Endothelial cell of umbilical vein (primary cell): ENCODE data around the gene XAGE3.
"Not testable (repeated sequence)": the region's sequence is repeated elsewhere in the genome, so short reads cannot be mapped to it uniquely, and the experiment has no call there.

Source experiments
- CTCF ChIP-seq, 2 donors: IDR thresholded peaks; 1 replicate in 1 of 2; 2 replicates in 1 of 2; pipeline ENCODE4 v1.5.1; 2011; ENCODE audit warnings: low read length in 2 of 2, mild to moderate bottlenecking in 2 of 2, moderate library complexity in 2 of 2, control low read depth in 1 of 2, inconsistent platforms in 1 of 2, low read depth in 1 of 2; ENCODE audit not compliant: insufficient read depth in 1 of 2; ENCODE audit errors: extremely low read depth in 1 of 2
- EZH2 ChIP-seq: IDR thresholded peaks from 2 replicates; pipeline ENCODE4 v1.6.1; 2012; ENCODE audit warnings: borderline replicate concordance, low read depth, mild to moderate bottlenecking, moderate library complexity, low read length, inconsistent platforms; ENCODE audit not compliant: severe bottlenecking
- FOS ChIP-seq: IDR thresholded peaks from 2 replicates; pipeline ENCODE4 v1.6.1; 2011; ENCODE audit warnings: mild to moderate bottlenecking, low read length, moderate library complexity, borderline replicate concordance; ENCODE audit not compliant: insufficient read depth
- GATA2 ChIP-seq: IDR thresholded peaks from 2 replicates; pipeline ENCODE4 v1.7.0; 2011; ENCODE audit warnings: low read depth, mild to moderate bottlenecking, moderate library complexity, mixed read lengths, low read length; ENCODE audit not compliant: insufficient read length, insufficient read depth
- JUN ChIP-seq: IDR thresholded peaks from 2 replicates; pipeline ENCODE4 v1.6.1; 2011; ENCODE audit warnings: borderline replicate concordance, low read depth; ENCODE audit not compliant: insufficient read length, insufficient read depth
- MAX ChIP-seq: IDR thresholded peaks from 2 replicates; pipeline ENCODE4 v1.6.1; 2011; ENCODE audit not compliant: insufficient read depth, insufficient read length
- MYC ChIP-seq: IDR thresholded peaks from one replicate; pipeline ENCODE4 v1.6.1; 2011; ENCODE audit warnings: mild to moderate bottlenecking, low read depth, low read length
- POLR2A ChIP-seq: IDR thresholded peaks from 2 replicates; pipeline ENCODE4 v1.6.1; 2012; ENCODE audit warnings: low read depth, mild to moderate bottlenecking, control low read depth, low read length
- POLR2AphosphoS5 ChIP-seq: IDR thresholded peaks from 2 replicates; pipeline ENCODE4 v1.6.1; 2012; ENCODE audit warnings: low read depth, mild to moderate bottlenecking, control low read depth, low read length, moderate library complexity; ENCODE audit not compliant: insufficient read depth

GRCh38 chrX:52913681-52914080 is 45.8 kb upstream of the XAGE3 start:
- TF ChIP-seq CTCF (IDR thresholded peaks at IDR 0.05; ENCODE audit: extremely low read depth in 1 of 2, insufficient read depth in 1 of 2, low read depth in 1 of 2, low read length in 2 of 2); MAX; POLR2A; POLR2AphosphoS5; EZH2; MYC; FOS; JUN; GATA2: not testable (repeated sequence)
